Stimulated activated CD8-positive, alpha-beta memory T cell treated with anti-CD3 and anti-CD28 coated beads, Interleukin-4, amount 100 ng/mL, for 48 hours (primary cell): ENCODE data around the gene NEK4.

Experiments
- DNase-seq: peaks from one replicate; pipeline ENCODE4 v3.0.0-alpha.2; 2020

NEK4 gene

DNA sequence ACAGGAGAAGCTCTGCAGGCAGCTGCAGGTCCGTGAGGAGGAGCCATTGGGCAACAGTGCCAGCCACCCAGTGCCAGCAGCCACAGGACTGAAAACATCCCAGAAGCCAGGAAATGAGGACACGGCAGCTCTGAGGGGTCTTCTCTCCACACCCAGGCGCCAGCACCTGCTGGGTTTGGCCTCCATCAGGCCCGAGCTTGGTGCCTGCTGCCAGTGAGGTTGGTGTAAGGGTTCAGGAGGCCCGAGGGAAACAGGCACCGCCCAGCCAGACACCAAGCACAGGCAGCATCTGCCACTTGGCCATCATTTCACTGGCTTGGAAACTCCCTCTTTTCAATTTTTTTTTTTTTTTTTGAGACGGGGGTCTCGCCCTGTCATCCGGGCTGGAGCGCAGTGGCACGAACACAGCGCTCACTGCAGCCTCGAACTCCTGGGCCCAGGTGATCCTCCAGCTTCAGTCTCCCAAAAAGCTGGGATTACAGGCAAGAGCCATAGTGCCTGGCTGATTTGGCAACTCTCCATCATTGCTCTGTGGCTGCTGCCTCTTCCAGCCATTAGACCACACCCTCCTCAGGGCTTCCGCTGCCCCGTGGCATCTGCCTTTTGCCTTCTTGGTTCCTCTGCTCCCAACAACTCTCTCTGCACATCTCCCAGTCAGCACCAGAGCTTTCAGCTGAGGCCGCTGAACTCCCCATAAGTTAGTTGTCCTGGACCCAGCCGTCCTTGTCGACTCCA, 22.4 kb upstream of the NEK4 start:
- DNase-seq: no peak

- DNase-seq: no peak
These were observed 21.7 kb upstream of the NEK4 start for GRCh38 chr3:52792413-52792812.

- DNase-seq: no peak
These were observed 21.2 kb upstream of the NEK4 start for GRCh38 chr3:52791928-52792327.

GRCh38 chr3:52791366-52791765, 20.6 kb upstream of the NEK4 start:
- no peak for DNase-seq

- no peak for DNase-seq
These were observed 20.0 kb upstream of the NEK4 start for GRCh38 chr3:52790741-52791140.

DNA sequence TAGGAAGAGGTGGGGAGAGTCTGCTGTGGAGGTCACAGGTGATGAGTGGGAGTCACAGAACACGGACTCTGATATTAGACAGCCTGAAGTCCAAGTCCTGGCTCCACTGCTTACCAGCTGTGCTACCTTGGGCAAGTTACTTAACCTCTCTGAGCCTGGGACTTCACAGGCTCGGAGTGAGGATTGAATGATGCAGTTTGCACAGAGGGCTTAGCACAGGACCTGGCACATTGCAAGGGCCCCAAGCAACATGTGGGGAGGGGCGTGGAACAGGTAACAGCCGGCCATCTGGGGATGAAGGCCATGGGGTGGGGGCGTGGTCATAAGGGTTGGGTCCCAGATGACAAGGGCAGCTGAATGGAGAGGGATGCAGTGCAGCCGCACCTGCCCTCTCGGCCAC, 19.6 kb upstream of the NEK4 start:
- no peak for DNase-seq

GRCh38 chr3:52789746-52790040, 19.0 kb upstream of the NEK4 start:
- no peak for DNase-seq

GRCh38 chr3:52788890-52789745, 18.4 kb upstream of the NEK4 start:
- no peak for DNase-seq

- DNase-seq: no peak
These were observed 17.2 kb upstream of the NEK4 start for GRCh38 chr3:52787672-52788625.

DNA sequence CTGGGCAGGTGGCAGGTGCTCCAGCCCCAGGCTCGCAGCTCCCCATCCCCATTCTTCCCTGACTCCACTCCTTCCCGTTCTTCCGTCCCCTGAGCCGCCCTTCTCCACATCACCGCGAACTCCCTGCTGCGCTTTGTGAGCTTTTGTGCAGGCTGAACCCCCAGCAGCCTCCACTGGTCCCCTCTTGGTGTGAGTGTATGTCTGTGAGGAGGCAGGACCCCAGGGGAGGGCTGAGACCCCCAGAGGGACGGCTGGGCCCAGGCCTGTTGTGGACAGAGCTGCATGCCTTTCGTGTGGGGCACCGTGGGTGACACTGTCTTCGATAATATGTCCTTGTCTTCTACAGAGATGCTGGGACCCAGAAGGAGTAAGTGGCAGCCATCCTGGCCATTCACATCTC, 16.5 kb upstream of the NEK4 start:
- DNase-seq: no peak

- no peak for DNase-seq
These were observed 15.8 kb upstream of the NEK4 start for GRCh38 chr3:52786330-52787215.

GRCh38 chr3:52784931-52785590, 14.3 kb upstream of the NEK4 start:
- DNase-seq: no peak

GRCh38 chr3:52784021-52784621, 13.4 kb upstream of the NEK4 start:
- DNase-seq: no peak

DNA sequence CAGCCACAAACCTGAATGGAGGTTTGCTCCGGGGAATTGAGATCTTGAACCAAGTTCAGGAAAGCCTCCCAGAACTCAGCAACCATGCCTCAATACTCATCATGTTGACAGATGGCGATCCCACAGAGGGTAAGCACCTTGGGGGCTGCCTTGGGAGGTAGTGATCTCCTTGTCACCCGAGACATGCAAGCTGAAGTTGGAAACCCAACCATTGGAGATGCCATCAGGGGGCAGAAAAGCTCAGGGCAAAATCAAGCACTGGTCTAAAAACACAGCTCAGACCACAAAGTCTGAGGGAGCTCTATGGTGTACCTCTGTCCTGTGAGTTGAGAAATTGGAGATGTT, 12.4 kb upstream of the NEK4 start:
- DNase-seq: no peak

- no peak for DNase-seq
These were observed 11.9 kb upstream of the NEK4 start for GRCh38 chr3:52782412-52783210.

DNA sequence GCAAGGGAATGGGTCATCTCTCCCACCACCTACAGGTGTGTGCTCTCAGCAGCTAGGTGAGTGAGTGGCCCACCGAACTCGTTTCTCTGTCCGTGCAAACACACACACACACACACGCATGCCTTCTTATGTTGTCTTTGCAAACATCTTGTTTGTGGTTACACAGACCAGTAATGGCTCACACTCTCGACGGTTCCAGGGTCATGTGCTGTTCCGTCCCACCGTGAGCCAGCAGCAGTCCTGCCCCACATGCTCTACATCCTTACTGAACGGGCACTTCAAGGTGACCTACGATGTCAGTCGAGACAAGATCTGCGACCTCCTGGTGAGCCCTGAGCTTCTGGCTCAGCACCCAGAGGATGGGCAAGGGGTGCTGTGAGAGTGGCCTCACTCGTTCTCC, 11.0 kb upstream of the NEK4 start:
- no peak for DNase-seq

DNA sequence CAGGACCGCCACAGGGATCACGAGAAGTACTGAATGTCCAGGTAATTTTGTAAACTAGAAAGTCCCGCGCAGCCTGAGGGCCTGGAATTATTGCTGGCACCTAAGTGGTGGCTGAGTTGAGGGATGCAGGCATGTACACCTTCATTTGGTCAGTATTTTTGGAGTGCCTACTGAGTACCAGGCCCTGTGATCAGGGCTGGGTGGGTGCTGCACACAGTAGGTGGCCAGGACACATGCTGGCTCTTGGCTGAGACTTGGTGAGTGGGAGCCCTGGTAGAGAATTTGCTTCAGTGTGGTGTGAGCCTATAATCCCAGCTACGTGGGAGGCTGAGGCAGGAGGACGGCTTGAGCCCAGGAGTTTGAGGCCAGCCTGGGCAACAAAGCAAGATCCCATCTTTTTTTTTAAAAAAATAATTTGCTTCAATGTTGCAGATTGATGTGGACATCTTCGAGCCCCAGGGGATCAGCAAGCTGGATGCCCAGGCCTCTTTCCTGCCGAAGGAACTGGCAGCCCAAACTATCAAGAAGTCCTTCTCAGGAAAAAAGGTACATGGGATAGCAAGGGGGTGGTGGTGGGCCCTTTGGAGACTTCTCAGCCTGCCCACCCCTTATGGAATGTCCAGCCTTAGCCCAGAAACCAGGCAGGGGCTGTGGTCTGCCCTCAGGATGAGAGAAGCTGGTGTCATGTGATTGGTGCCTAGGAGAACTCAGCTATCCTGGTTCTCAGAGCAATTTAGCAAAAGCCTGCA, 9.3 kb upstream of the NEK4 start:
- peak; percentile 4 for DNase-seq

GRCh38 chr3:52779011-52779836, 8.5 kb upstream of the NEK4 start:
- peak; percentile 17 for DNase-seq
